ENCODE data around the gene RNF217.
"Not testable (repeated sequence)": the region's sequence is repeated elsewhere in the genome, so short reads cannot be mapped to it uniquely, and the experiment has no call there.

Gene RNF217, protein sequence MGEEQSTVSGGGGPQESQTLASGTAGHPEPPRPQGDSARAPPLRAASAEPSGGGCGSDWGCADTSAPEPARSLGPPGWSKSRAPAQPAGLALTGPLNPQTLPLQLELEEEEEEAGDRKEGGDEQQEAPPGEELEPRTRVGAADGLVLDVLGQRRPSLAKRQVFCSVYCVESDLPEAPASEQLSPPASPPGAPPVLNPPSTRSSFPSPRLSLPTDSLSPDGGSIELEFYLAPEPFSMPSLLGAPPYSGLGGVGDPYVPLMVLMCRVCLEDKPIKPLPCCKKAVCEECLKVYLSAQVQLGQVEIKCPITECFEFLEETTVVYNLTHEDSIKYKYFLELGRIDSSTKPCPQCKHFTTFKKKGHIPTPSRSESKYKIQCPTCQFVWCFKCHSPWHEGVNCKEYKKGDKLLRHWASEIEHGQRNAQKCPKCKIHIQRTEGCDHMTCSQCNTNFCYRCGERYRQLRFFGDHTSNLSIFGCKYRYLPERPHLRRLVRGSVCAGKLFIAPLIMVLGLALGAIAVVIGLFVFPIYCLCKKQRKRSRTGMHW

DNA sequence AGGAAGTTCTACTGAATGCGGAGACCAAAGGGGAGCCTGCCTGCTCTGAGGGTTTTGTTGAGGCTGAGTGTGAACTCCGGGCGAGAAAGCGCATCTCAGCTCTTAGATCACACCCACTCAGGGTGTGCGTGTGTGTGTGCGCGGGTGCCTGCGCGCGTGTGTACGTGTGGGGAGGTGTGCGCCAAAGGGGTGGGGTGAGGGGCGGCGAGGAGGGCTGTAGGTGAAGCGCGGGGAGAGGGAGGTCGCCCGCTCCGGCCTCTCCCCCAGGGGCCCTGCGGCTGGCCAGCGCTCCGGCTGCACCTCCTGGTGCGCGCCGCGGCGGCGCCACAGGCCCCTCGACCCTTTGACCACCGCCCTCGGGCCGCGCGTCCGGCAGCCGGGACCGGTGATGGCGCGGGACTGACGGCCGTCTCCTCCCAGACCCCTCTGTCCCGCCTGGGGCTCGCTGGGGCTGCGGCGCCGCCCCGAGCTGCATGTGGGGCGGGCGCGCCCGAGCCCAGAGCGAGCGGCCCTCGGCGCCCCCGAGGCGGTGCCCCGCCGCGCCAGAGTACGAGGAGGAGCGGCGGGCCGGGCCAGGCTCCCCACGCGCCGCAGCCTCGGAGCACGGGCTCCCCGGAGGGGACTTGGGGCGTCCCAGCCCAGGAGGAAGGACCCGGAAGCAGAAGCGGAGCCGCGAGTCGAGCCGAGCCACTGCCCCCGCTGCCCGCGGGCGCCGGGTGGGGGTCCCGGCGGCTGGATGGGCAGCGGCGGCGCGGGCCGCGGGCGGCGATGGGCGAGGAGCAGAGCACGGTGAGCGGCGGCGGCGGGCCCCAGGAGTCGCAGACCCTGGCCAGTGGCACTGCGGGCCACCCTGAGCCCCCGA, at the start of gene RNF217:
RNF217 (plus strand) TSS at position 661 of the 862 bp plus-strand sequence; CDS start at position 769, 108 bp downstream.
- DNase-seq (ENCODE audit: low read depth) = no peak

DNA sequence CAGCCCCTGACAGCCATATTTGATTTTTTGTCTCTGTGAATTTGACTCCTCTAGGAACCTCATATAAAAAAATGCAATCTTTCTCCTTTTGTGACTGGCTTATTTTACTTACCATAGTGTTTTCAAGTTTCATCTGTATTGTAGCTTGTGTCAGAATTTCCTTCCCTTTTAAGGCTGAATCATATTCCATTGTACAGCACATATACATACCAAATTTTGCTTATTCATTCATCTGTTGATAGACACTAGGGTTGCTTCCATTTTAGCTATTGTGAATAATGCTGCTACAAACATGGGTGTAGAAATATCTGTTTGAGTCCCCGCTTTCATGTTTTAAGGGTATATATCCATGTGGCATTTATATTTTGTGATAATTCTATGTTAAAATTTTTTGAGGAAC, 49.2 kb upstream of the RNF217 start:
- DNase-seq (ENCODE audit: low read depth) = no peak

DNA sequence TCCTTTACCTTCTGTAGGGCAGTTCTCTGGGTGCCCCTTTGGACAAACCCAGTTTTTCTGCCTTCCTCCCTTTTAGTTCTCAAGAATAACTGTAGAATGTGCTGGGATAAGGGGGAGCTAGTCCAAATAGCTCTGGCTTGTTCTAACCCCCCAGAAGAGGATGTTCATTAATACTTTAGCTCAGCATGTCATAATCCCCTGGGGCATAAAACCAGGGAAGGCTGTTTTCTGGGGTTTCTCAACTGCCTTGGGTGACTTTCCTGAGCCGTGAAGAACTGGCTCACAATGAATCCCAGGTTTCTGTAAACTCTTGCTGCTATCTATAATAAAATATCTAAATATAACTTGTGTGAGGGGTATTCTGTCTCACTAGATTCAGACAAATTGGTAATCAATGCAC, 44.5 kb upstream of the RNF217 start:
- no peak for DNase-seq (ENCODE audit: low read depth)

DNA sequence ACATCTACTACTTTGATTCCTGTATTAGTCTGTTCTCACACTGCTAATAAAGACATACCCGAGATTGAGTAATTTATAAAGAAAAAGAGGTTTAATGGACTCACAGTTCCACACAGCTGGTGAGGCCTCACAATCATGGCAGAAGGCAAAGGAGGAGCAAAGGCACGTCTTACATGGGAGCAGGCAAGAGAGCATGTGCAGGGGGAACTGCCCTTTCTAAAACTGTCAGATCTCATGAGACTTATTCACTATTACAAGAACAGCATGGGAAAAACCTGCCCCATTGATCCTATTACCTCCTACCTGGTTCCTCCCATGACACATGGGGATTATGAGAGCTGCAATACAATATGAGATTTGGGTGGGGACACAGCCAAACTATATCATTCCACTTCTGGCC, 42.5 kb upstream of the RNF217 start:
- DNase-seq (ENCODE audit: low read depth) = not testable (repeated sequence)

DNA sequence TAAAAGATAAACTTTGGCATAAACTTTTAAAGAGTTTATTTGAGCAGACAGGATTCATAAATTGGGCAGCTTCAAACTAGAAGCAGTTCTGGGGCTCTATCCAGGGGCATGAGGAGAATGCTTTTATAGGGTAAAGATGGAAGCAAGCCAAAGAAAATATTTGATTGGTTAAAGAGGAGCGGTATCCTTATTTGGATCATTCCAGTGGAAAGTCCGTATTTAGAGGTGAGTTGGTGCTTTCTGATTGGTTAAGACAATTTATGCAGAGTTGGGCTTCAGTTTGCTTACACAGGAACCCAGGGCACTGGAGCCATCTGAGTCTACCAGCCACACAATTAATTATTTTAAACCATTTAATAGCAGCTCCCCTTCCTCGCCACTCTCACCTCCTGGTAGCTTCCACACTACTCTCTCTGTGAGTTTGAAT, 37.9 kb upstream of the RNF217 start:
- DNase-seq (ENCODE audit: low read depth) = no peak

- no peak for DNase-seq (ENCODE audit: low read depth)
These were observed 35.8 kb upstream of the RNF217 start for GRCh38 chr6:124926435-124926834.

GRCh38 chr6:124927806-124928205, 34.4 kb upstream of the RNF217 start:
- no peak for DNase-seq (ENCODE audit: low read depth)

GRCh38 chr6:124928851-124929250, 33.4 kb upstream of the RNF217 start:
- no peak for DNase-seq (ENCODE audit: low read depth)

DNA sequence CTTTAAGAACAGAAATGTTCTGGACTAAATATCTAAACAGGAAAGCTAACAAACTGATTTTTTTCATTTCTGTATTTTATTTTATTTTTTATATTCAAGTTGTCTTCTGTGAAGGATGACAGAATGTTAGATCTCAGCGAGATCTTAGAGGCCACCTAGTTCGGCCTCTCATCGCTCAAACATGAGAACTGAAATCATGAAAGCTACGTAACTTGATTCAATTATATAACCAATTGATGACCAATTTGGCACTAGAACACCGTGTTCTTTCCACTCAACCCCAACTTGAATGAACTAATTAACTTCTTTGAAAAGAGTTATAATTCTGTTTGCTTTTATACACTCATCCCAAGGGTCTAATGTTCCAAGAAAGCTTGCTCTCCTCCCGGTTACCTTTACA, 24.6 kb upstream of the RNF217 start:
- no peak for DNase-seq (ENCODE audit: low read depth)

DNA sequence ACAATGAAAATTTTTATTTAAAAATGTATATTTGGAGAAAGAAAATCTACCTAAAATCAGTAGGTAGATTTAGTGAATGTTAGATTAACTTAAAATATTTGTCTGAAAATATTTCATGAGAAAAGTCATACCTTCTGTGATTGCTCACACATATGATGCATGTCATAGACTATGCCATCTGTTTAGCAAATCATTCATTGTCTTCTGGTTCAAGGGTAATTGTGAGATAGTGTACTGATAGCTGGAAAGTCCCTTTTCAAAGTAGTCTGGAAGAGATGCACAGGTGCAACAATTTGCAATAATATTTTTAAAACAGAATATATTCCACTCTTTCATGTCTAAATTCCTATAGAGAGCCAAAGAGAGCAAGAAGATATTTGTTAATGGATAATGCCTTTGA, 21.0 kb upstream of the RNF217 start:
- DNase-seq (ENCODE audit: low read depth) = no peak

DNA sequence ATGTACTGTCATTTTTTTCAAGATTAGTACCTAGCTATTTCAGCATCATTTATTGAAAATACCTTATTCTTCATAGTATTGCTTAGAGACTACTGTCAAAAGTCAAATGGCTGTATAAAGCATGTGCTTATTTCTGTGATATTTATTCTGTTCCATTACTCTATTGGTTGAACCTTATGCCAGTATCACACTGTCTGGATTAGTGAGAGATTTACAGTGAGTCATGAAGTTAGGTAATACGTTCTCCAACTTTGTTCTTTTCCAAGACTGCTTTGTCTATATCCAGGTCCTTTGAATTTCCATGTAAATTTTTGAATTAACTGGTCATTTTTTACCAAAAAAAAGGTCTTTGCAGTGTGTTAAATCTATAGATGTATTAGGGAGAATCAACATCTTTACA, 18.6 kb upstream of the RNF217 start:
- no peak for DNase-seq (ENCODE audit: low read depth)

GRCh38 chr6:124947971-124948451, 14.2 kb upstream of the RNF217 start:
- no peak for DNase-seq (ENCODE audit: low read depth)

DNA sequence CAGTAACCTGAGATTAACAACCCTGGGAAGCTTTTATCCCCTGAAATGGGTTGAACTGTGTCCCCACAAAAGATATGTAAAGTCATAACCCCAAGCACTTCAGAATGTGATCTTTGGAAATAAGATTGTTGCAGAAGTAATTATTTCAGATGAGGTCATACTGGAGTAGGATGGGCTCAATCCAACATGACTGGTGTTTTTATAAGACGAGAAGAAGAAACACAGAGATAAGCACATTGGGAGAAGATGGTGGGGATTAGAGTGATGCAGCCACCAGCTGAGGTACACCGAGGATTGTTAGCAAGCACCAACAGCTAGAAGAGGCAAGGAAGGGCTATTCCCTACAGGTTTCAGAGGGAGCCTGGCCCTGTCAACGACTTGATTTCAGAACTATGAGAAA, 12.5 kb upstream of the RNF217 start:
- DNase-seq (ENCODE audit: low read depth) = no peak

DNA sequence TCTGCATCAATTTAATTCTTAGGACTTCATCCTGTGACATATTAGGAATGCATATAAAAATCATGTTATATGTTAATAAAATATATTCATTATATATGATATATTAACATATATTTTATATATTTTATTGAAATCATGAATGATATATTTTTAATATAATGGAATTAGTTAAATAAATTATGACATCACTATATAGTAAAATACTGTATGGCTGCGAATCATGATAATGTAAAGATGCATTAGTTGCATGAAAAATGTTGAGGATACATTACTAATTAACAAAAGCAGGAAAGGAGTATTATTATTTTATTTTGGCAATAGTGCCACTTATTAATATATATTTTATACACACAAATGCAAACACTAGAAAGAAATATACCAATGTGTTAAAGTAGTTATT, 8.4 kb upstream of the RNF217 start:
- DNase-seq (ENCODE audit: low read depth) = no peak

DNA sequence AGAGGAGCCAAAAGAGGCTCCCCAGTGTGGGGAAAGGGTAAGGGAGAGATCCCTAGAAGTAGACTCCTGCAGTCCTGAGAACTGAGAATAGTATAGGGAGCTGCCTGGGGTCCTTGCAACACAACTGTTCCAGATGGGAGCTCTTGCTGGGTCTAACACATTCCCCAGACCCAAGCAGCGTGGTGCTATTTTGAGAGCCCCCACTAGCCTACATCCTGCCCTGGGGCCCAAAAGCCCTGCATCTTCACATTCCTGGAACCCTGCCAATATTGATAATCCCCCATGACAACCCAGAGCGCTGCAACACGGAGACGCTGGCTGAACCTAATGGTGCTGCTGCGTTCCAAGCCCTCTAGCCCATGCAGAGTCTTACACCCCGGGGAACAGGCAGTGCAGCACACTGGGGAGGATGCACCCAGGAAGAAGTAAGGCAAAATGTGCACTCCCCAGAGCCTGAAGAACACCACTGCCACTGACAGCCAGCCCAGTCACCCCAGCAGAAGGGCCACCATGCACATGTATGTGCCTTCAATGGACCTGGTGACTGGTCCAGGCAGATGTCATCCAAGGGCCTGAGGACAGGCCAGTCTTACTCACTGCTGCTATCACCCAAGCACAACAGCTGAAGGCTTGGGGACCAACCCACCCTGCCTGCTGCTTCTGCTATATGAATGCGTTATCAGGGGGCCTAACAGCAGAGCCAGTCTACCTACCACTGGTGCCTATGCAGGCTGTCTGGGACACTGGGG, 7.0 kb upstream of the RNF217 start:
- DNase-seq (ENCODE audit: low read depth) = no peak

DNA sequence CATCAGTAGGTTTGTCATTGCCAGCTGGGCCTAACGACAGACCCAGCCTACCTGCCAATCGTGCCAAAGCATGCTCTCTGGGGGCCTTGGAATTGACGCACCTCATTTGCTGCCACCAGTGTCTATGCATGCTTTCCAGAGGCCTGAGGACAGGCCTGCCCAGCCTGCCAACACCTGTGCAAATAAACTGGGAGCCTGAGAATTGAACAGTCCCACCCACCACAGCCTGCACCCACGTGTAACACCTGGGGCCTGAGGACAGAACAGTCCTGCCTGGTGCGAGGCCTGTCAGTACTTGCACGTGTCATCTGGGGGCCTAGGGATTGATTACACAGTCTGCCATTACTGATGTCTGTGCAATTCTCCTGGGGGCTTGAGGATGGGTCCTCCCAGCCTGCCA, 6.2 kb upstream of the RNF217 start:
- no peak for DNase-seq (ENCODE audit: low read depth)

DNA sequence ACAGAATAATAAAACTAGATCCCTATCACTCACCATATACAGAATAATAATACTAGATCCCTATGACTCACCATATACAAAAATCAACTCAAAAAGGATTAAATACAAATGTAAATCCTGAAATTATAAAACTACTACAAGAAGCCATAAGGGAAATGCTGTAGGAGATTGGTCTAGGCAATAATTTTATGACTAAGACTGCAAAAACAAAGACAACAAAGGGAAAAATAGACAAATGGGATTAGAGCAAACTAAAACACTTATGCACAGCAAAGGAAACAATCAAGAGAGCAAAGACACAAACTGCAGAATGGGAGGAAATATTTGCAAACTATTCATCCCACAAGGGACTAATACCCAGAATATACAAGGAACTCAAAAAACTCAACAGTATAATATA, 4.1 kb upstream of the RNF217 start:
- DNase-seq (ENCODE audit: low read depth) = no peak

- no peak for DNase-seq (ENCODE audit: low read depth)
These were observed 3.4 kb upstream of the RNF217 start for GRCh38 chr6:124958759-124959354.

- DNase-seq (ENCODE audit: low read depth) = no peak
These were observed 1.3 kb upstream of the RNF217 start for GRCh38 chr6:124960757-124961463.

GRCh38 chr6:124961464-124961776, 817 bp upstream of the RNF217 start:
- DNase-seq (ENCODE audit: low read depth) = no peak
